Medulla oblongata (tissue), 1 donor: Measurements from ENCODE around the gene VN1R2.
"Not testable (repeated sequence)": the region's sequence is repeated elsewhere in the genome, so short reads cannot be mapped to it uniquely, and the experiment has no call there.

Experiments
- DNase-seq: peaks from one replicate; pipeline ENCODE4 v3.0.0-alpha.2; 2015; ENCODE audit errors: extremely low spot score

The VN1R2 gene

DNA sequence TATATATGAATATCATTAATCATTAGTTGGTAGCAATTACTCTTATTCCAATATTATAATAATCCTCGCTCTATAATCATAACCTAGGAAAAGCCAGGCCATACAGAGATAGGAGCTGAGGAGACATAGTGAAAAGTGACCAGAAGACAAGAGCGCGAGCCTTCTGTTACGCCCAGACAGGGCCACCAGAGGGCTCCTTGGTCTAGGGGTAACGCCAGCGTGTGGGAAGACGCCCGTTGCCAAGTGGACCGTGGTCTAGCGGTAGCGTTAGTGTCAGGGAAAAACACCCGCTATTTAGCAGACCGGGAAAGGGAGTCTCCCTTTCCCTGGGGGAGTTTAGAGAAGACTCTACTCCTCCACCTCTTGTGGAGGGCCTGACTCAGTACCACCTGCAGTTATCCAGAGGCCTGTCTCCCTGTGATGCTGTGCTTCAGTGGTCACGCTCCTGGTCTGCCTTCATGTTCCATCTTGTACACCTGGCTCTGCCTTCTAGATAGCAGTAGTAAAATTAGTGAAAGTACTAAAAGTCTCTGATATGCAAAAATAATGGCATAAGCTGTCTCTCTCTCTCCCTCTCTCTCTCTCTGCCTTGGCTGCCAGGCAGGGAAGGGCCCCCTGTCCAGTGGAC is at the start of gene VN1R2:
VN1R2 (plus strand) TSS at position 578 of the 628 bp plus-strand sequence. CDS start 84 bp downstream, outside the sequence.
- DNase-seq = not testable (repeated sequence)

DNA sequence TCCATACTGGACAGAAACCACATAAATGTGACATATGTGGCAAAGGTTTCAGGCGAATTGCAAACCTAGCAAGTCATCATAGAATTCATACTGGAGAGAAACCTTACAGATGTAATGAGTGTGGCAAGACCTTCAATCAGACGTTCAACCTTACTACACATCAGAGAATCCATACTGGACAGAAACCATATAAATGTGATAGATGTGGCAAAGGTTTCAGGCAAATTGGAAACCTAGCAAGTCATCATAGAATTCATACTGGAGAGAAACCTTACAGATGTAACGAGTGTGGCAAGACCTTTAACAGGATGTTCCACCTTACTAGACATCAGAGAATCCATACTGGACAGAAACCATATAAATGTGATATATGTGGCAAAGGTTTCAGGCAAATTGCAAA is 46.5 kb upstream of the VN1R2 start:
- DNase-seq = not testable (repeated sequence)

- DNase-seq = no peak
Measured at GRCh38 chr19:53212703-53213320, 45.3 kb upstream of the VN1R2 start.

DNA sequence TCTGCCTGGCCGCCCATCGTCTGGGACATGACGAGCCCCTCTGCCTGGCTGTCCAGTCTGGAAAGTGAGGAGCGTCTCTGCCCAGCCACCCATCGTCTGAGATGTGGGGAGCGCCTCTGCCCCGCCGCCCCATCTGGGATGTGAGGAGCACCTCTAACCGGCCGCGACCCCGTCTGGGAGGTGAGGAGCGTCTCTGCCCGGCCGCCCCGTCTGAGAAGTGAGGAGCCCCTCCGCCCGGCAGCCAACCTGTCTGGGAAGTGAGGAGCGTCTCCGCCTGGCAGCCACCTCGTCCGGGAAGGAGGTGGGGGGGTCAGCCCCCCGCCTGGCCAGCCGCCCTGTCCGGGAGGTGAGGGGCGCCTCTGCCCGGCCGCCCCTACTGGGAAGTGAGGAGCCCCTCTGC is 35.4 kb upstream of the VN1R2 start:
- DNase-seq = not testable (repeated sequence)

DNA sequence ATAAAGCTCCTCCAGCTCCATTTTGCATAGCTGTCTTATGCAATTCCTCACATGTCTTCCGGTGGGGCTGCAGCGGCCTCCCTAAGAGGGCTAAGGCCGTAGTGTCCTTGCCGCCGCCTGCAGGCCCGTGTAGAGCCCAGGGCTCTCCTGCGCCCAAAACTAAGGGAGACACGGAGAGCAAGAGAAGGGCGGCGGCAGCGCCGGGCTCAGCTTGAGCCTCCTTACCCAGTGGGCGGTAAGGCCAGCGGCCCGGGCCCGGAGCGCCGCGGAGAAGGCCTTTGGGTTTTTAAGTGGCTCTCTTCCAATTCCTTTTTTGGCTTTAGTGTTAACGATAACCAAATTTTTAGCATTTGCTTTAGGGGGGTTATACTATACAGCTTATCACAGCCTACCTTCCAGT is 33.5 kb upstream of the VN1R2 start:
- no peak for DNase-seq

DNA sequence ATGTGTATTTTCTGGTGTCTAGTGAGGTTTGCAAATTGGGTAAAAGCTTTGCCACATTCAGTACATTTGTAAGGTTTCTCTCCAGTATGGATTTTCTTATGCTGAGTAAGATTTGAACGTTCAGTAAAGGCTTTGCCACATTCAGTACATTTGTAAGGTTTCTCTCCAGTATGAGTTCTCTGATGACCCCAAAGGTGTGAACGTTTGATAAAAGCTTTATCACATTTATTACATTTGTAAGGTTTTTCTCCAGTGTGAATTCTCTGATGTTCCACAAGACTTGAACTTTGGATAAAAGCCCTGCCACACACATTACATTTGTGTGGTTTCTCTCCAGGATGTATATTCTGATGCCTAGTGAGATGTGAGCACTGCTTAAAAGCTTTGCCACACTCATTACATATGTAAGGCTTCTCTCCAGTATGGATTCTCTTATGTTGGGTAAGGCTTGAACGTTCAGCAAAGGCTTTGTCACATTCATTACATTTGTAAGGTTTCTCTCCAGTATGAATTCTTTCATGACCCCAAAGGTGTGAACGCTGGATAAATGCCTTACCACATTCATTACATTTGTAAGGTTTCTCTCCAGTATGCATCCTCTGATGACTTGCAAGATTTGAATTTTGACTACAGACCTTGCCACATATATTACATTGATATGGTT is 20.8 kb upstream of the VN1R2 start:
- DNase-seq = no peak

DNA sequence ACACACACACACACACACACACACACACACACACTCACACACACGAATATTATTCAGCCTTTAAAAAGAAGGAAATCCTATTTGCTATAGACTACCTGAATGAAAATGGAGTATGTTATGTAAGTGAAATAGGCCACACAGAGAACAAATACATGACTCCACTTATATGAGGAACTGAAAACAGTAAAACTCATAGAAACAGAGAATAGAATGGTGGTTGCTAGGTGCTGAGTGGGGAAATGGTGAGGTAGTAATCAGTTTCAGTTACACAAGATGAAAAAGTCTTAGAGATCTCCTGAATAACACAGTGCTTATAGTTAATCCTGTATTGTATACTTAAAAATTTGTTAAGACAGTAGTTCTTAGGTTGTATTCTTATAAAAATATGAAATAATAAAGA is 11.6 kb upstream of the VN1R2 start:
- no peak for DNase-seq

DNA sequence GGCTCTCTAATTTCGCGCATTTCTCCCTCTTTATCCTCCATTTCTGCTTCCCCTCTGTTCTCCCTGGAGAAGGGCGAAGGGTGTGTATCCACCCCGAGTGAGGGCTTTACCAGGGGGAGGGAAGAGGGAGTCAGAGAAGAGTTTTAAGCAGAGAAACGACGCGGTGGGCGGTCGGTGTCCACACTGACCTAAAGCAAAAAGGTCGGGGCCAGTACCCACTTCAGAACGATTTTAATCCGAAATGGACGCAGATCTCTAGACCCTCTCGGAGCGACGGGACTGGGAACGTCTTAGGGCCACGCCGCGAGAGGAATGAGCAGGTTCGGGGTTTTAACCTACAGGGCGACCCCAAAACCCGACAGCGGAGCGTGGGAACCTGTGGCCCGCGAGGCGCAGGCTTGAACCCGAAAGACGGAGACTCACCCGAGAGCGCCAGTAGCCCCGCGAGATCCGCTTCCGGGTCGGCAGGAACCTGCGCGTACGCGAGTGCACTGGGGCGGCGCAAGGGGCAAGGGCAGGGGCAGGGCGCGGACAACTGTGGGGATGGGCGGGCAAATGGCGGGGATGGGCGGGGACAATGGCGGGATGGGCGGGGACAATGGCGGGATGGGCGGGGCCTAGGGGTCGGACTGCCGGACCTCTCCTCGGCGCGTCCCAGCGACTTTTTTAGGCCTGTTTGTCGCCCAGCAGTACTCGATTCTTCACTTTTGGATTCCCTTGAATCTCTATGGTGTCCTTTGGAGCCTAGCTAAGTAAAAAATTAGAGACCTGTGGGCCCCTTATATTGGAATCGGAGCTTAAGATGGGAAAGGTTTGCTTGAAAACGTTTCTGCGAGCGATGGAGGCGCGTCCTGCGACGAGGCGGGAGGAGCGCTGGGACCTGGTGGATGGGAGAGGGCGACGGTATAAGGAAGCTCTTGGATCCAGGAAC is 3.4 kb upstream of the VN1R2 start, which contains the start of gene ZNF677:
ZNF677 (minus strand) TSS at position 463 of the 931 bp plus-strand sequence. CDS start 3,323 bp downstream, outside the sequence.
- DNase-seq = peak; percentile 94

GRCh38 chr19:53267623-53268022 is 9.5 kb downstream of the VN1R2 start, which contains the start of gene VN1R4:
VN1R4 (minus strand) TSS chr19:53267723; CDS start chr19:53267665, 58 bp downstream.
- DNase-seq = not testable (repeated sequence)

DNA sequence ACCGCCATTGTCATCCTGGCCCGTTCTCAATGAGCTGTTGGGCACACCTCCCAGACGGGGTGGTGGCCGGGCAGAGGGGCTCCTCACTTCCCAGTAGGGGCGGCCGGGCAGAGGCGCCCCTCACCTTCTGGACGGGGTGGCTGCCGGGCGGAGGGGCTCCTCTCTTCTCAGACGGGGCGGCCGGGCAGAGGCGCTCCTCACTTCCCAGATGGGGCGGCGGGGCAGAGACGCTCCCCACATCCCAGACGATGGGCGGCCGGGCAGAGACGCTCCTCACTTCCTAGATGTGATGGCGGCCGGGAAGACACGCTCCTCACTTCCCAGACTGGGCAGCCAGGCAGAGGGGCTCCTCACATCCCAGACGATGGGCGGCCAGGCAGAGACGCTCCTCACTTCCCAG is 11.8 kb downstream of the VN1R2 start:
- not testable (repeated sequence) for DNase-seq

- DNase-seq = no peak
Measured at GRCh38 chr19:53272044-53272443, 14.0 kb downstream of the VN1R2 start.

- DNase-seq = no peak
Measured at GRCh38 chr19:53275480-53275879, 17.4 kb downstream of the VN1R2 start.

DNA sequence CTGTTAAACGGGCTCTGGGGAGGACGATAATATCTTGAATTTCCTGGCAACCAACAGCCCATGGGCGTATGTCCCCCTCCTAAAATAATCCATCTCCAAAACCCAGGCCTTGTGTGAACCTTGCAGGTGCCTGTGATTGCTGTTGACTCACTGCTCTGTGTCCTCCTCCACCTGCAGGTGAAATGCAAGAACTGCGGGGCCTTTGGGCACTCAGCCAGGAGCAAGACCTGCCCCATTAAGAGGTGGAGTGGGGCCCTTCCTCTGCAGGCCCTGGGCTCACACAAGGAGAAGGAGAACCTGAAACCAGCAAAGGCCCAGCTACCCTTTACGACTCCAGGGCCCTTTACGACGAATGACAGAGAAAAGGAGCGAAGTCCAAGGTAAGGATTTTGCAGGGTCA is 23.9 kb downstream of the VN1R2 start:
- DNase-seq = not testable (repeated sequence)

- DNase-seq = no peak
Measured at GRCh38 chr19:53285087-53285486, 27.0 kb downstream of the VN1R2 start.

- no peak for DNase-seq
Measured at GRCh38 chr19:53290758-53291549, 32.9 kb downstream of the VN1R2 start.

- DNase-seq = no peak
Measured at GRCh38 chr19:53294786-53295441, 36.8 kb downstream of the VN1R2 start.

DNA sequence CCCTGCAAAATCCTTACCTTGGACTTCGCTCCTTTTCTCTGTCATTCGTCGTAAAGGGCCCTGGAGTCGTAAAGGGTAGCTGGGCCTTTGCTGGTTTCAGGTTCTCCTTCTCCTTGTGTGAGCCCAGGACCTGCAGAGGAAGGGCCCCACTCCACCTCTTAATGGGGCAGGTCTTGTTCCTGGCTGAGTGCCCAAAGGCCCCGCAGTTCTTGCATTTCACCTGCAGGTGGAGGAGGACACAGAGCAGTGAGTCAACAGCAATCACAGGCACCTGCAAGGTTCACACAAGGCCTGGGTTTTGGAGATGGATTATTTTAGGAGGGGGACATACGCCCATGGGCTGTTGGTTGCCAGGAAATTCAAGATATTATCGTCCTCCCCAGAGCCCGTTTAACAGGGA is 43.2 kb downstream of the VN1R2 start:
- not testable (repeated sequence) for DNase-seq

- peak; percentile 12 for DNase-seq
Measured at GRCh38 chr19:53308339-53308811, 50.3 kb downstream of the VN1R2 start.
